ENCODE results near the gene AIF1L. TPM values are rescaled to one million over a fixed set of nuclear protein-coding genes. Genes with fewer than 3 reads are reported as not detected.

Gene AIF1L
- total RNA-seq: 100 to 1,000 TPM in 1 of 4 donors, 10 to 100 TPM in 3; 19.9 to 121 (median 38.4) TPM

DNA sequence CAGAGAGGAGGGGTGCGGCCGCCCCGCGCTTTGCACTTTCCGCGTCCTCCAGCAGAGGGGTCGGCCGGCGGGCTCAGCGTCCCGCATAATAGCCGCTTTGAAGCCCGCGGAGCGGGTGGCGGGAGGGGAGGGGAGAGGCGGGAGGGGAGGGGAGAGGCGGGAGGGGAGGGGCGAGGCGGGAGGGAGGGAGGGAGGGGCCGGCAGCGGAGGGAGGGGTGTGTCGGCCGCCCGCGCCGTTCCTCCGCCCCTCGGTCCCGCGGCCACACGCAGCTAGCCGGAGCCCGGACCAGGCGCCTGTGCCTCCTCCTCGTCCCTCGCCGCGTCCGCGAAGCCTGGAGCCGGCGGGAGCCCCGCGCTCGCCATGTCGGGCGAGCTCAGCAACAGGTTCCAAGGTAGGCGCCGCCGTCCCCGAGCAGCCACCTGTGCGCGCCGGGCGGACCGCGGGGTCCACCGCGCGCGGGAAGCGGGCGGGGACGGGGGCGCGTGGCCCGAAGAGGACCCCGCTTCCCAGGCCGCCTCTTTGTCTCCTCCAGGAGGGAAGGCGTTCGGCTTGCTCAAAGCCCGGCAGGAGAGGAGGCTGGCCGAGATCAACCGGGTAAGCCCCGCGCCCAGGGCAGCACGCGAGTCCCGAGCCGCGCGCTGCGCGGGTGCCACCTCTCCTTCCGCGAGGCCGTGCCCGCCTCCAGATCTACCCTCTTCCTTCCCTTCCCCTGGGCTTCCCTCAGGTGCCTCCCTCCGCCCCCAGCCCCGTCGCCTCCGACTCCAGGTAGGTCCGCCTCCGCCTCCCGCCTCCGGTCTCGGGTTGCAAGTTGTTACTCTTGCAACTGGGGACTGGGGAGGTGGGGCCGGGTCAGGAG, at the start of gene AIF1L:
TSS of gene AIF1L (plus strand) at position 263 of the 857 bp plus-strand sequence. CDS start at position 362, 99 bp downstream.
- ATAC-seq (ENCODE audit: low FRiP score) (peak; percentile 21), DNase-seq (ENCODE audit: low spot score) (no peak)
- TF ChIP-seq, protein P1, sequence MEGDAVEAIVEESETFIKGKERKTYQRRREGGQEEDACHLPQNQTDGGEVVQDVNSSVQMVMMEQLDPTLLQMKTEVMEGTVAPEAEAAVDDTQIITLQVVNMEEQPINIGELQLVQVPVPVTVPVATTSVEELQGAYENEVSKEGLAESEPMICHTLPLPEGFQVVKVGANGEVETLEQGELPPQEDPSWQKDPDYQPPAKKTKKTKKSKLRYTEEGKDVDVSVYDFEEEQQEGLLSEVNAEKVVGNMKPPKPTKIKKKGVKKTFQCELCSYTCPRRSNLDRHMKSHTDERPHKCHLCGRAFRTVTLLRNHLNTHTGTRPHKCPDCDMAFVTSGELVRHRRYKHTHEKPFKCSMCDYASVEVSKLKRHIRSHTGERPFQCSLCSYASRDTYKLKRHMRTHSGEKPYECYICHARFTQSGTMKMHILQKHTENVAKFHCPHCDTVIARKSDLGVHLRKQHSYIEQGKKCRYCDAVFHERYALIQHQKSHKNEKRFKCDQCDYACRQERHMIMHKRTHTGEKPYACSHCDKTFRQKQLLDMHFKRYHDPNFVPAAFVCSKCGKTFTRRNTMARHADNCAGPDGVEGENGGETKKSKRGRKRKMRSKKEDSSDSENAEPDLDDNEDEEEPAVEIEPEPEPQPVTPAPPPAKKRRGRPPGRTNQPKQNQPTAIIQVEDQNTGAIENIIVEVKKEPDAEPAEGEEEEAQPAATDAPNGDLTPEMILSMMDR (IDR thresholded peaks at IDR 0.05): no peak

DNA sequence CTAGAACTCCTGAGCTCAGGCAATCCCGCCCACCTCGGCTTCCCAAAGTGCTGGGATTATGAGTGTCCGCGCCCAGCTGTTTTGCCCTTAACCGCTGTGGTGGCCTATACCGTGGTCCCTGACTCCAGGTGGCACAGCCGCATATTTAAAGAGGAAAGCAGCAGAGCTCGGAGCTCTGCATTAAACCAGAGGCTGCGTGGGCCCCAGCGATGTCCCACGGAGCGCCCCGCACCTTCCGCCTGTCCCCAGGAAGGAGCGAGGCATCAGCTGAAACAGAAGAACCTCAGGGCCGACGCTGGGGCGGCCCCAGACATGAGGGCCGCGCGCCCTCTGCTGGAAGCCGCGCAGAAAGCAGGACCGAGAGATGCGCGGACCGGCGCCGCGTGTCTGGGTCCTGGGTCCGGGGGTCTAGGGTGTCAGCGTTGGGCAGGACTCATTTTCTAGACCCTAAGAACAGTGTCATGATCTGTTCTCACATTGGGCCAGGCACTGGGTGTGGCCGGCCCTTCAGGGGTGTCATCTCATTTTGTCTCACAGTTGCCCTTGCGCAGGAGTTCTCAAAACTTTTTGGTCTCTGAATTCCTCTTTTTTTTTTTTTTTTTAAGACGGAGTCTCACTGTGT, 49.6 kb upstream of the AIF1L start:
- peak; percentile 45 for ATAC-seq (ENCODE audit: low FRiP score)
- DNase-seq (ENCODE audit: low spot score): peak; percentile 51
- TF ChIP-seq, protein P1 (IDR thresholded peaks at IDR 0.05): peak in 2 of 3 donors; percentile 17 to 31

DNA sequence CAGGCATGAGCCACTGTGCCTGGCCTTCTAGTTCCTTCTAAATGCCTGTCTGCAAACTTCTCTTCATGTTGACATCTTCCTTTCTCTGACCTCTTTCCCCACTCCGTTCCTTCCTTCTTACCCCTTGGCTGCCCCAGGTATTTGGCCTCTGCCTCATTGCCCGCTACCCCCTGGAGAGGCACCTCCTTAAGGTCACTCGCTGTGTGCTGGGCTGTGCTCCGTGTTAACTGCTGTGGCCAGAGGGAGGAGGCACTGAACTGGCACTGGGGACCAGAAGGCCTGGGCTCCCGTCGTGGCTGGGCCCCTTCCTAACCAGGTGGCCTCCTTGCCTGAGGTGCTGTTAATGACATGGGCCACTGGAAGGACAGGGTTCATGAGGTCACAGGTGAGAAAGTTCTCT, 48.0 kb upstream of the AIF1L start:
- no peak for ATAC-seq (ENCODE audit: low FRiP score)
- TF ChIP-seq, protein P1 (IDR thresholded peaks at IDR 0.05): no peak
- DNase-seq (ENCODE audit: low spot score): no peak

DNA sequence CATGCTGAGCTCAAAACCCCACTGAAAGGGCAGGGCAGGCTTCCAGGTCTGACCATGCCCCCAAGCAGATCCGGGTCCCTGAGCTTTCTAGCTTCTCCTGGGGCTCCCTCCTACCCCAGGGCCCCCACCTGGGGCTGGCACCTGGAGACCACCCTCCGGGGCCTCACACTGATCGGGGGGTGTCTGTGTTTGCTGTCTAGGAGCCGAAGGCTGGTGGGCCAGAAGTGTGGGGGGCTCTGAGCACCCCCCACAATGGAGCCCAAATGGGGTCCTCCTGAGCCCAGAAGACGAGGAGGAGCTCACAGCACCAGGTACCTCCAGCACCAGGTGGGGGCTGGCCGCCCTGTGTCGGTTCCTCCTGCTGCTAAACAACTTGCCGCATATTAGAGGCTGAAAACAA, 47.5 kb upstream of the AIF1L start:
- no peak for ATAC-seq (ENCODE audit: low FRiP score)
- TF ChIP-seq, protein P1 (IDR thresholded peaks at IDR 0.05): no peak
- no peak for DNase-seq (ENCODE audit: low spot score)

DNA sequence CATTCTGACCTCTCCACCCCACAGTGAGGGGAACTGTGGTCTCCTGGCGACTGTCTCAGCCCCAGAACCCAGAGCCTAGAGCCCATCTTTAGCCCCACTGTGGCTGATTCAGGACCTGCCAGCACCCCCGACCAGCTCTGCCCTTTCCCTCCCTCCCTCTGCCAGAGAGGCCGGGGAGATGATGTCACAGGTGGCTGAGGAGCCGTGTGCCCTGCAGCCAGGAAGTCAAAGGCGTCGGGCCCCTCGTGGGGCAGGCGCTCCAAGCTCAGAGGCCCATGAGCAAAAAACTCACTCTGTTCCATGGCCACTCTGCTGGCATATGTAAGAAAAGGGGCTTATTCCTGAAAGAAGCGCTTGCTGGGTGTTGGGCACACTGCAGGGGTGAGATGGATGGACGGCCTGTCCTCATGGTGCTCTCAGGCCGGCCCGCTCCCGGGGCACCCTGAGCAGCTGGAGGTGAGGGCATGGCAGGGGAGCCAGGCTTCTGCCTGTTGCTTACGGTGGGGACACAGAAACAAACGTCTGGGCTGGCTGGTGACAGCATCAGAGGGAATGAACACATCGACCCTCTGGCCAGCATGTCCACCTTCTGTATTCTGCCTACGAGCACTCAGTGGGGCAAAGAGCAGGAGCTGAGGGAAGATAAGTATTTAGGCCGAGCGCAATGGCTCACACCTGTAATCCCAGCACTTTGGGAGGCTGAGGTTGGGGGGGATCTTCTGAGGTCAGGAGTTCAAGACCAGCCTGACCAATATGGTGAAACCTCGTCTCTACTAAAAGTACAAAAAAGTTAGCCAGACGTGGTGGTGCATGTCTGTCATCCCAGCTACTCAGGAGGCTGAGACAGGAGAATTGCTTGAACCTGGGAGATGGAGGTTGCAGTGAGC, 46.3 kb upstream of the AIF1L start:
- DNase-seq (ENCODE audit: low spot score) (no peak), ATAC-seq (ENCODE audit: low FRiP score) (no peak)
- TF ChIP-seq, protein P1 (IDR thresholded peaks at IDR 0.05): no peak

DNA sequence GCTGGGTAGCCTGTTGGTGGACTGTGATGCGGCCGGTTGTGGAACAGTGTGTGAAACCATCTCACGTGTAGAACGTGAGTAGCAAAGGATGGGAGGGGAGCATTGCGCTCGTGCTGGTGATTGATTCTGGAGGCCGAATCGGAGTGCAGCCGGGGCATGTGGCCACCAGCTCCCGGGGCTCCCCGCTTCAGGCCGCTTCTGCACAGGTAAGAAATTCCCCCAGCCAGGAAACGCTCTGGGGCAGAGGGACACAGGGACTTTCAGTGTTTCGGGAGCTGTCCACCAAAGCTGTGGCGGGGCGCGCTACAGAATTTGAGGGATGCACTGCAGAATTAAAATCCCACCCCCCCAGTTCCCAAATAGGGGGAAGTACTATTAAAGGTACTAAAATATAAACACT, 45.5 kb upstream of the AIF1L start:
- no peak for ATAC-seq (ENCODE audit: low FRiP score)
- DNase-seq (ENCODE audit: low spot score): no peak
- TF ChIP-seq, protein P1 (IDR thresholded peaks at IDR 0.05): no peak
